HG02588 (cell line): ENCODE measurements around the gene SIX6.
"Not testable (repeated sequence)": the region's sequence is repeated elsewhere in the genome, so short reads cannot be mapped to it uniquely, and the experiment has no call there.

Experiments
- ATAC-seq: cut with Tn5 transposase; IDR thresholded peaks from one replicate; pipeline ENCODE4 v1.9.1; 2021; ENCODE audit warnings: mild to moderate bottlenecking, moderate library complexity; ENCODE audit not compliant: unreplicated experiment

The SIX6 gene

GRCh38 chr14:60508707-60509437 lies at the start of gene SIX6:
Gene SIX6, plus strand, starts transcription at chr14:60509146. Its CDS starts 253 bp downstream, at chr14:60509399.
- no peak for ATAC-seq

- ATAC-seq: not testable (repeated sequence)
Observed at GRCh38 chr14:60480248-60480647, 28.7 kb upstream of the SIX6 start.

DNA sequence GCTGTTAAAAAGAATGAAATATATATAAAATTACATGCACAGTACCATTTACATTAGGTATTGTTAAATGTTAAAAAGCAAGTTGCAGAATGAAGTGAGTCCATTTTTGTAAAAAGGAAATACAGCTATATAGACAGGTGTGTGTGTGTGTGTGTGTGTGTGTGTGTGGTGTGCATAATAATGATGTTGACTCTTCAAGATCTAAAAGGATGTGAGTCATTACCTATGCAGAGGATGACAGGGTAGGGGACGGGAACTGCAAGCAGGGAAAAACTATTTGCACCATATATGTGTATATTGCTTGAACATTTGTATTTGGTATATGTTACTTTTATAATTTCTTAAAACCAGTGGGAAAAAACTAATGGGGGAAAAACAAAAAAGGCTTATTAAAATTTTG lies 26.2 kb upstream of the SIX6 start:
- no peak for ATAC-seq

DNA sequence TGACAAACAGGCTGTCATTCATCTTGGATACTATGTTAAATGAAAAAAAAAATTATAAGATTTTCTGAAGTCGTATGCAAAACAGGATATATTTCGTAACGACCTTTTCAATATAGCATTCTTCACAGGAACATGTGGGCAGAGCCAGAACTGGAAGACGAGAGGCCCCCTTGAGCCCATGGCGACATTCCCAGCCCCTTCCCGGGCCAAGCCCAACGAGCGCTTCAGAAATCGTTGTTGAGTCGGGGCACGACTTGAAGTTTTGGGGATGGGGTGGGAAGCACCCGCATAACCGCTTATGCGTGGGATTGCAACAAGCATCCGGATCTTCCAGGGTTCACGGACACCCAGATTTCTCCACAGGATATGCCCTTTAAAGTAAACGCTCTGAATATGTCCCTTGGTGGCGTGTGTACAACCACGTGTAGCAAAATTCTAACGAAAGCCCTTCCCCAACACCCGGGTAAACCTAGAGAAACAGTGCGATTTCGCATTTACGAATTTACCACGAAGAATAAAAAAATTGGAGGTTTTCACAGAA lies 23.8 kb upstream of the SIX6 start:
- no peak for ATAC-seq

GRCh38 chr14:60485598-60486251 lies 23.2 kb upstream of the SIX6 start, which contains the start of gene C14orf39:
Gene C14orf39, minus strand, starts transcription at chr14:60486063. Its CDS starts 985 bp downstream, at chr14:60485078.
- ATAC-seq: no peak

DNA sequence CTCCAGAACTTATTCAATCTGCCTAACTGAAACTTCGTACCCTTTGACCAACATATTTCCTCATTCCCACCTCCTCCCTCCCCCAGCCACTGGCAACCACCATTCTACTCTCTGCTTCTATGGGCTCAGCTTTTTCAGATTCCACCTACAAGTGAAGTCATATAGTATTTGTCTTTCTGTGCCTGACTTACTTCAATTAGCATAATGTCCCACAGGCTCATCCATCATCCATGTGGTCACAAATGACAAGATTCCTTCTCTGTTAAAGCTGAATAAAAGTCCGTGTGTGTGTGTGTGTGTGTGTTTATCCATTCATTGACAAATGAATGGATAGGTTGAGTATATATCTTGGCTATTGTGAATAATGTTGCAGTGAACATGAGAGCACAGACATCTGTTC lies 21.7 kb upstream of the SIX6 start:
- no peak for ATAC-seq

DNA sequence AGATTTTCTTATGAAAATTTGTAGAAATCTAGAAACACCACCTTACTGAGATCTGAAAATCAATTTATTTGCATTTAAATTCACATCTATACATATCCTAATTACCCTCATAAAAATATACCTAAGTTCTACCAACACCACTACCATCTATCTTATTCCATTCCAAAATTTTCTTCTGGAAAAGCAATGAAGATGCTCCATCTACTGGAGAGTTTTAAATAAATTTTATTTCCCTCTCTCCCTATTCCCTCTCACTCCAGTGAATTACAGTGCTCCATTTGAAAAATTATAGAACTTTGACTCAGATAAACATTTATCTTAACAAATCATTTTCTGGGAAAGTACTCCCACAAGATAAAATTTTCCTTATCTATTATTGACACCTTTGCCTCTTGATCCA lies 20.8 kb upstream of the SIX6 start:
- ATAC-seq: no peak

GRCh38 chr14:60490270-60490669 lies 18.7 kb upstream of the SIX6 start:
- no peak for ATAC-seq

DNA sequence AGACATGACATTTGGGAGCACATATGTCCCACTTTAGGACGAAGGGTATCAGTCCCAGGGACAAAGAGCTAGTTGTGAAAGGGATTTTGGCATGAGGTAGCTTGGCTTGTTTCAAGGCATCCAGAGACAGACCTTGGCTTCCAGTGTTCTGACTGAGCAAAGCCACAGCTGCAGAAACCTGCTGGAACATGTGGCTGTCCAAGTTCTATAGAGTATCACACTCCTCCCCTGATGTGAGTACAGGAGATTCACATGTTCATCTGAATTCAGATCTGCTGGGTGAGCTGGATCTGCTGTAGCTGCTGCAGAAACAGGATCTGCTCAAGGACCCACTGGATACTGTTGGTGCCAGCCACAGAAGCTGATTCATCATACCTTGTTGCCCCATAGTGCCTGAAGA lies 13.0 kb upstream of the SIX6 start:
- ATAC-seq: no peak

GRCh38 chr14:60502541-60502940 lies 6.4 kb upstream of the SIX6 start:
- no peak for ATAC-seq

DNA sequence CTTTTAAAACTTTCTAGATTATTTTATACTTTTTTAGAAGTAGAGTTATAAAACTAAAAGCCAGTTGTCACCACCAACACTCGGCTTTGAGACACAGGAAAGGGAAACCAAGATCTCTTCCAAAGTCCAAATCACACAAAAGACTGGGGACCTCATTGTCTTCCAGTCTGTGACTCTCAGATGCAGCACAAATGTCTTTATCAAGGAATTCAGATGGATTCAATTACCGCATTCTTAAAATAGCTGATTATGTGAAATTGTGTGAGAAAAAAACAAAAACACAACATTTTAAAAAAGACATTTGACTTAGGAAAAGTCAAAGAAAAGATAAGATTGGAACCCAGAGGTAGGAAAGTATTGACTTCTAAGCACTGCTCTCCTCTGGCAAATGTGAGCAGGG lies 3.5 kb upstream of the SIX6 start:
- ATAC-seq: no peak

GRCh38 chr14:60506010-60506409 lies 2.9 kb upstream of the SIX6 start:
- ATAC-seq: no peak

GRCh38 chr14:60506462-60506984 lies 2.4 kb upstream of the SIX6 start:
- ATAC-seq: no peak

DNA sequence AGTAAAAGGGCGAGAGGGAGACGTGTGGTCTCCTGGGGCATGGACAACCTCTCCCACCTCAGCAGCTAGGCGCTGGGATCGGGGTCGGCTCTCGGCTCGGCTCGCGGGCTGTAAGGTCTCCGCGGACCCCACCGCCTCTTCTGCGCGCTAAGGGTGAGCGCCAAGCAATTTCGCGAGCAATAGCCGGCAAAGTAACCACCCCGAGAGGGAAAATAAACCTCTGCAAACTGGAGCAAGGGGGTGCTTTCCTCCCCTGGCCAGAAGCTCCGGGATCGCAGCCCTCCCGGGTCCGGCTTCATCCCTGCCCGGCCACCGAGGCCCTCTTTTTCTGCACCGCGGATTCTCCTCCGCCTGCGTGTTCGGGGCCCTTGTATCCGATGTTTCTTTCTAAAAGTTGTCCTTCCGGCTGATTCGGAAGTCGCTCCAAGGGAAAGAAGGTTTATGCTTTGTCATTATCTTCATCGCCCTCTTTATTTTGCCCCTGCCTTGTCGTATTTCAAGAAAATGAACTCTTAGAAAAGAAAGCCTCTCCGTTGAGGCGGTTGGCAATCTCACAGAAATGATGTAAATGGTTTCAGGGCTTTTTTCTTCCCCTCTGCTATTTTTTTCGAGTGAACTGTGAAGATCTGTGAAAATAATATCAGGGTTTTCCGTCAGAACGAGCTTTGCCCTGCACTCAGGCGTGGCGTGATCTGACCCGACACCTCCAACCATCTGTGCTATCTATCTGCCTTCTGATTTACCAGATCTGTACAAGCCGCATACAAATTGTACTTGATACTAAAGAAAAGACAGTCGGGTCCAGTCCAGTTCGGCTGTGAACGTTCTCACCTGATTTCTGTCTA lies 1.7 kb upstream of the SIX6 start:
- ATAC-seq: no peak

DNA sequence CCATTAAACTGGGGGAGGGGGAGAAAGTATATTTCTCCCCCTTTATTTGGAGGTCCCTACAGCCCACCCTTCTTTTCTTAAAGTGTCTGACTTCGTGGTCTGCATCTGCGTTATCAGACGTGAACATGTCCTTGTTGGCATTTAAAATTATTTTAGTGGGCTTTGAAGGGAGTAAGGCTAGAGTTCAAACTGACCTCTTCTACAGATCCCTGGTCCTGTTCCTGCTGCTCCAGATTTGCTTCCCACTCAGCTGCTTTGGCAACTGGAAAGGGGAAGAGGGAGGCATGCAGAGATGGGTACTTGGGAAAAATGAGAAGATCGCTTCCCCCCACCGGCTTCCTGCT lies 611 bp upstream of the SIX6 start:
- no peak for ATAC-seq

DNA sequence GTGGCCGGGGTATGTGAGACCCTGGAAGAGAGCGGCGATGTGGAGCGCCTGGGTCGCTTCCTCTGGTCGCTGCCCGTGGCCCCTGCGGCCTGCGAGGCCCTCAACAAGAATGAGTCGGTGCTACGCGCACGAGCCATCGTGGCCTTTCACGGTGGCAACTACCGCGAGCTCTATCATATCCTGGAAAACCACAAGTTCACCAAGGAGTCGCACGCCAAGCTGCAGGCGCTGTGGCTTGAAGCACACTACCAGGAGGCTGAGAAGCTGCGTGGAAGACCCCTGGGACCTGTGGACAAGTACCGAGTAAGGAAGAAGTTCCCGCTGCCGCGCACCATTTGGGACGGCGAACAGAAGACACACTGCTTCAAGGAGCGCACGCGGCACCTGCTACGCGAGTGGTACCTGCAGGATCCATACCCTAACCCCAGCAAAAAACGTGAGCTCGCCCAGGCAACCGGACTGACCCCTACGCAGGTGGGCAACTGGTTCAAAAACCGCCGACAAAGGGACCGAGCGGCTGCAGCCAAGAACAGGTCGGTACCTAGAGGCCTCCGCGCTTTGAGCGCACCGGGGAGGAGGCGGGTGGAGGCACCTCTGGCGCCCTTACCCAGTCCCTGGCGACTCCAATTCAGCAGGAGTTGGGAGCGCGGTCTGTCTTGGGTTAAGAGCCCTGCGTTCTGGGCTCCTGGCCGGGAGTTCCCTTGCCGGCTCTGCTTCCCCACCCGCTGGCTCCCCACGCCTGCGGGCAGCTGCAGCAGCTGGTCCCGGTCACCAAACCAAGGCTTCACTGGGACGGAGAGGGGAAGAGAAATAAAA lies 700 bp downstream of the SIX6 start:
- ATAC-seq: no peak

DNA sequence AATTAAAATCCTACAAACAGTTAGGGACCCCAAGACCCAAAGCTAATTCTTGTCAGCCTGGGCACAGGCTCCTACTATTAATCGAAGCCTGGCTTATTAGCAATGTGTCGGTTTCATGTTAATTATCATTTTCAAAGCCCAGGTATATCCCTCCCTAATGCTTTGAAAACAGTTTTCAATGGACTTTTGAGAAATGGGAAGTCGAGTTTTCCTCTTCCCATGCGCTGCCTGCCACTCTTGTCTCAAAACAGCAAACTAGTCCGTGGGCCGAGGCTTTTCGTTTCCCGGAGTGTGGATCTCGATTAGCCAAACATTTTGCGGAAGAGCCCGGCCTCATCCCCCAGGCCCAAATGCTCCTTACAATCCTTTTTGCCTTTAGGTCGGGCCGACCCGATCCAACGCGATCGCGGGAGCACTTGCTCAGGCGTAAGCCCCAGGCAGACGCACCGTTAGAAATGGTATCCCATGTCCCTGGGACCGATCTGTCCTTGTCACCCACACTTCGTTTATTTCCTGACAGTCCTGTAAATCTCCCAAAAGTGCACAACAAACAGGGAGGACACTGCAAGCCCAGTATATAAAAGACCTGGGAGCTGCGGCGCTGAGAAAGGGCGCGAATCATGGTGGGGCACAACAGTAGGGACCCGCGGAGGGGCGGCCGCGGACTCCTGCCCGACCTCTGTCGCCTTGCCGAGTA lies 1.5 kb downstream of the SIX6 start:
- no peak for ATAC-seq

DNA sequence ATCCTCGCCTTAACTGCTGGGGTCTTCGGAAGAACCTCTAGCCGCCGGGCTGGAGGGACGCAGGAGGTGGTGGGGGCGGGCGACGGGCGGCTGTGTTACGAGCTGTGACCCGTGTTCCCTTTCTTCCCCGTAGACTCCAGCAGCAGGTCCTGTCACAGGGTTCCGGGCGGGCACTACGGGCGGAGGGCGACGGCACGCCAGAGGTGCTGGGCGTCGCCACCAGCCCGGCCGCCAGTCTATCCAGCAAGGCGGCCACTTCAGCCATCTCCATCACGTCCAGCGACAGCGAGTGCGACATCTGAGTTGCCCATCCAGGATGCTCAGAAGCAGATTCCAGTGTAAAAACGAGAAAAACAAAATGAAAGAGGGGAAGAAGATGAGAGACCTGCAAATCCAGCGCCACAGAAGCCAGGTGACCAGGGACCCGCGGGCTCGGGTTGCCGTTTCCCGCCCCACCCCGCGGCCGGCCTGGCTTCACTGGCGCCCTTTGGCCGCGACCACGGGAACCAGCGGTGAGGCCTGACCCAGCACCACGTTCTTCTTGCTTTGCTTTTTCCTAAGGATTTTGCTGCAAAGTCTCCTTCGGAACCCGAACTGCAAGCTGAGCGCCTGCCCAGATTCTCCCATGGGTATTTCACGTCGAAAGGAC lies 2.1 kb downstream of the SIX6 start:
- ATAC-seq: no peak

DNA sequence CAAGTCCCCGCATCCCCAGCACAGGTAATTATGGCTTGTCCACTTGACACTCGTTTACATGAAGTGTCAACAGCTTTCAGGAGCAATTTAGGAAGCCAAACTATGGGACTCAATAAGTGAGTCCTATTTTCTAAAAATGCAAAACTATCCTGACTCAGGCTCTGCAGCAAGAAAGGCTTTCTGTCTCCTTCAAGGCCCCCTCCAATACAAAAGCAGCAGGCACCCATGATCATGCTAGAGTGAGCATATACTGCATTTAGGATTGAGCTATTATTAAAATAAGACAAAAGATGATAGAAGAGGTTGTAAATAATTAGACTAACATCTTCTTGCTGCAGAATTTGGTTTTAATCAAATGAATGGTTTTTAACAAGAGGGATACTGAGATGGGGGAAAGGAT lies 3.2 kb downstream of the SIX6 start:
- ATAC-seq: no peak
